Activated CD8-positive, alpha-beta T cell treated with anti-CD3 and anti-CD28 coated beads, Interleukin-2, amount 10 ng/mL, durations not matched to agents 7 days and 5 days (primary cell): ENCODE data around the gene NUP107. TPM values are rescaled to one million over a fixed set of nuclear protein-coding genes. Genes with fewer than 3 reads are reported as not detected.
"Not testable (repeated sequence)": the region's sequence is repeated elsewhere in the genome, so short reads cannot be mapped to it uniquely, and the experiment has no call there.

Experiments
- ATAC-seq: fragments of 150-1000 bp; cut with Tn5 transposase; one replicate; pipeline ENCODE4 v1.10.0; 2021; ENCODE audit warnings: moderate library complexity
- CTCF ChIA-PET: fragments of 350-600 bp; sonication (Branson Sonifier 250); formaldehyde crosslinking; loops from one replicate; lab custom pipeline; 2021; ENCODE audit warnings: antibody characterized with exemption; lab: Charles Lee
- POLR2A ChIA-PET: fragments of 350-600 bp; sonication (Branson Sonifier 250); formaldehyde crosslinking; loops from one replicate; lab custom pipeline; 2021; ENCODE audit warnings: antibody characterized with exemption; lab: Charles Lee
- DNase-seq: peaks from one replicate; pipeline ENCODE4 v3.0.0-alpha.2; 2020
- H3K27ac Mint-ChIP-seq: one replicate; pipeline ENCODE4 v1.8.0; 2021; ENCODE audit warnings: mild to moderate bottlenecking, mixed read lengths
- H3K27me3 Mint-ChIP-seq: one replicate; pipeline ENCODE4 v1.8.0; 2021; ENCODE audit warnings: low read depth, mixed read lengths
- H3K36me3 Mint-ChIP-seq: one replicate; pipeline ENCODE4 v1.8.0; 2021; ENCODE audit warnings: low read depth, mixed read lengths
- H3K4me1 Mint-ChIP-seq: one replicate; pipeline ENCODE4 v1.8.0; 2021; ENCODE audit warnings: low read depth, mixed read lengths
- H3K4me3 Mint-ChIP-seq: one replicate; pipeline ENCODE4 v1.8.0; 2021; ENCODE audit warnings: mild to moderate bottlenecking, mixed read lengths
- H3K9me3 Mint-ChIP-seq: one replicate; pipeline ENCODE4 v1.8.0; 2022; ENCODE audit warnings: mixed read lengths; ENCODE audit not compliant: insufficient read depth
- total RNA-seq, 2 experiments: library from RNA; stranded (reverse); gene quantifications; one replicate each; pipeline ENCODE4 v1.2.3, GENCODE V29; 2021

Gene NUP107
- total RNA-seq, 2 experiments from 2014 or later = 103 to 105 TPM

DNA sequence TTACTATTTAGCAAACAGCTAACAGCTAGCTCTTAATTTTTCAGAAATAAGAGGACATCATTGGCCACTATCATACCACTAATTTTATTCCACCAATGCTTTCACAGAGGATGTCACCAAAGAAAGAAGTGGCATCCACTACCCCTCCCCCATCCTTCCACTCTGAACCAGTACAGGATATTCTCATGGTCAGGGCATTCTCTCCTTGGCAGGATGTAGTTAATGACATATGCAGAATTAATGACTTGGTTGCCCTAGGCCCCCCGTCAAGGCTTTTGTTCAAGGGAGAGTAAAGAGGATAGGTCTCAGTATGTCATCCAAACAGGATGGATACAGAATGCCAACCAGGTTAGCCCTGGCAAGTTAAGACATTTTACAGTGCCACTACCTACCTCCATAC, 18.9 kb upstream of the NUP107 start:
- H3K9me3 Mint-ChIP-seq = no peaks in the 10 kb centered on the region
- ChIA-PET CTCF (interaction anchor here (1.7 kb wide), 1 partner anchor 20 kb away, joined by 5 read pairs; the partner anchor contains the start of gene NUP107), POLR2A (interaction anchor here (0.7 kb wide), 1 partner anchor 20 kb away, joined by 3 read pairs; no protein-coding TSS in a partner anchor)
- H3K27me3 Mint-ChIP-seq = no peaks in the 10 kb centered on the region
- peaks cover 33% of the 10 kb centered on the region for H3K36me3 Mint-ChIP-seq
- peak overlapping the region; percentile 28 for H3K27ac Mint-ChIP-seq
- H3K4me3 Mint-ChIP-seq = no peak overlapping the region
- peak; percentile 35 for DNase-seq
- H3K4me1 Mint-ChIP-seq = peaks cover 47% of the 10 kb centered on the region
- no peak for ATAC-seq

GRCh38 chr12:68671179-68671578, 15.6 kb upstream of the NUP107 start:
- POLR2A ChIA-PET = interaction anchor here (1.1 to 1.3 kb wide), 3 partner anchors 11 to 141 kb away, joined by 3 to 6 read pairs (median 5); no protein-coding TSS in a partner anchor
- Mint-ChIP-seq H3K27ac (no peak overlapping the region), H3K4me1 (peaks cover 66% of the 10 kb centered on the region), H3K9me3 (no peaks in the 10 kb centered on the region), H3K27me3 (no peaks in the 10 kb centered on the region), H3K4me3 (no peak overlapping the region), H3K36me3 (peaks cover 18% of the 10 kb centered on the region)
- CTCF ChIA-PET = interaction anchor here (1.1 to 1.4 kb wide), 2 partner anchors 10 to 337 kb away, joined by 4 to 5 read pairs; no protein-coding TSS in a partner anchor
- ATAC-seq (no peak), DNase-seq (no peak)

DNA sequence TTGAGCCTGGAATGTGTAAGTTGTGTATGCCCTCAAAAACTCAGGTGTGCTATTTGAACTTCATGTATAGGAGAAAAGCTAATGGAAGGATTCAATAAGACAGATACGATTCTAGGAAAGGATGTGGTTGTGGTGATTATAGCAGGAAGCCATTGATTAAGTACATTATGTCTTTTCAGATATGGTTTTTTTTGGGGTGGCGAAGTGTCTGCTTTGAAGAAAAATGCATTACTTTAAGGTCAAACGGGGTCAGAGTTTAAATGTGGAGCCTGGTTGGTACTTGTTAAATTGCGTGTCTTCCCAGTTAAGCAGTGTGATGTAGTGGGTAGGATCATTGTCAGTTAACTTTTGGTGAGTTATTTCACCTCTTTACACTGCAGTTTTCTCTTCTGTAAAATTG, 13.0 kb upstream of the NUP107 start:
- peak; percentile 70 for ATAC-seq
- no peaks in the 10 kb centered on the region for H3K27me3 Mint-ChIP-seq
- peak; percentile 59 for DNase-seq
- H3K27ac Mint-ChIP-seq = peak overlapping the region; percentile 88
- H3K4me1 Mint-ChIP-seq = peaks cover 56% of the 10 kb centered on the region
- ChIA-PET CTCF (no interaction called here), POLR2A (interaction anchor here (1.5 kb wide), 1 partner anchor 58 kb away, joined by 3 read pairs; no protein-coding TSS in a partner anchor)
- peak overlapping the region; percentile 55 for H3K4me3 Mint-ChIP-seq
- H3K9me3 Mint-ChIP-seq = no peaks in the 10 kb centered on the region
- peaks cover 3% of the 10 kb centered on the region for H3K36me3 Mint-ChIP-seq

DNA sequence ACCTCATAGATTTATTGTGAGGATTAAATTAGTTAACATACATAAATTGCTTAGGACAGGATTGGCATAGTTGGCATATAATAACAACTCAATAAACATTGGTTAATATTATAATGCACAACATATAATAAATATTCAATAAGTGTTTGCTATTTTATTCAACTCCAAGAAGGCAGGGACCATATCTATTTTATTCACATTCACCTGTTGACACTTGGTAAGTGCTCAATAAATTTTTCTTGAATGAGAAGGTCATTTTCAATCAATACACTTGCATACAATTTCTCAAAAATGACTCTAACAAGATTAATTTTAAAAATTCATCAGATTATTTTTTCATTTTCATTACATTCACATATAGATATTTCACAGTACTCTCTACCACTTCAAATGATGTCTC, 12.4 kb upstream of the NUP107 start:
- Mint-ChIP-seq H3K36me3 (peaks cover 3% of the 10 kb centered on the region), H3K4me3 (peak overlapping the region; percentile 55), H3K4me1 (peaks cover 61% of the 10 kb centered on the region), H3K27ac (peak overlapping the region; percentile 88), H3K9me3 (no peaks in the 10 kb centered on the region), H3K27me3 (no peaks in the 10 kb centered on the region)
- POLR2A ChIA-PET = interaction anchor here (0.9 to 1.8 kb wide), 3 partner anchors 12 to 300 kb away, joined by 3 read pairs; partner anchors contain the start of gene NUP107
- no peak for DNase-seq
- CTCF ChIA-PET = interaction anchor here (0.7 to 1.2 kb wide), 2 partner anchors 13 to 156 kb away, joined by 3 read pairs; no protein-coding TSS in a partner anchor
- no peak for ATAC-seq

GRCh38 chr12:68675101-68675842, 11.5 kb upstream of the NUP107 start:
- Mint-ChIP-seq H3K27me3 (no peaks in the 10 kb centered on the region), H3K4me3 (peak overlapping the region; percentile 55), H3K4me1 (peaks cover 65% of the 10 kb centered on the region), H3K36me3 (peaks cover 3% of the 10 kb centered on the region), H3K9me3 (no peaks in the 10 kb centered on the region), H3K27ac (peak overlapping the region; percentile 88)
- ChIA-PET CTCF (interaction anchor here (1.2 kb wide), 1 partner anchor 14 kb away, joined by 3 read pairs; no protein-coding TSS in a partner anchor), POLR2A (interaction anchor here (0.9 to 1.8 kb wide), 5 partner anchors 12 to 301 kb away, joined by 3 to 6 read pairs (median 3); partner anchors contain the start of genes NUP107 and RAP1B)
- ATAC-seq (peak; percentile 91), DNase-seq (peak; percentile 93)

GRCh38 chr12:68676854-68677253, 9.9 kb upstream of the NUP107 start:
- CTCF ChIA-PET = interaction anchor here (1.7 kb wide), 1 partner anchor 317 kb away, joined by 4 read pairs; no protein-coding TSS in a partner anchor
- H3K4me3 Mint-ChIP-seq, H3K9me3 Mint-ChIP-seq, DNase-seq, H3K36me3 Mint-ChIP-seq, H3K27ac Mint-ChIP-seq, POLR2A ChIA-PET, ATAC-seq, H3K27me3 Mint-ChIP-seq: not testable (repeated sequence)
- peaks cover 63% of the 10 kb centered on the region for H3K4me1 Mint-ChIP-seq

- CTCF ChIA-PET = interaction anchor here (1.2 kb wide), 1 partner anchor 327 kb away, joined by 3 read pairs; no protein-coding TSS in a partner anchor
- POLR2A ChIA-PET = interaction anchor here (0.5 to 1.0 kb wide), 3 partner anchors 11 to 76 kb away, joined by 3 to 4 read pairs (median 3); partner anchors contain the start of gene RAP1B
These were observed 550 bp upstream of the NUP107 start for GRCh38 chr12:68686262-68686594.

GRCh38 chr12:68695454-68695853, 8.7 kb downstream of the NUP107 start:
- no peak for ATAC-seq
- Mint-ChIP-seq H3K36me3 (peaks cover 66% of the 10 kb centered on the region), H3K27me3 (no peaks in the 10 kb centered on the region), H3K27ac (no peak overlapping the region), H3K9me3 (no peaks in the 10 kb centered on the region), H3K4me1 (peaks cover 14% of the 10 kb centered on the region), H3K4me3 (no peak overlapping the region)
- no peak for DNase-seq
- POLR2A ChIA-PET = no interaction called here
- CTCF ChIA-PET = no interaction called here

More at GRCh38 chr12:68686262-68686594, 550 bp upstream of the NUP107 start:
- ATAC-seq (no peak), DNase-seq (no peak)
- H3K36me3 Mint-ChIP-seq = peaks cover 22% of the 10 kb centered on the region
- peak overlapping the region; percentile 95 for H3K4me3 Mint-ChIP-seq
- no peaks in the 10 kb centered on the region for H3K27me3 Mint-ChIP-seq
- H3K9me3 Mint-ChIP-seq = no peaks in the 10 kb centered on the region
- peak overlapping the region; percentile 95 for H3K27ac Mint-ChIP-seq
- peaks cover 41% of the 10 kb centered on the region for H3K4me1 Mint-ChIP-seq

- Mint-ChIP-seq H3K36me3 (peaks cover 47% of the 10 kb centered on the region), H3K9me3 (no peaks in the 10 kb centered on the region), H3K4me3 (no peak overlapping the region), H3K27ac (no peak overlapping the region), H3K27me3 (no peaks in the 10 kb centered on the region), H3K4me1 (peaks cover 2% of the 10 kb centered on the region)
- ATAC-seq (no peak), DNase-seq (no peak)
- CTCF ChIA-PET = interaction anchor here (0.7 to 1.0 kb wide), 2 partner anchors 11 to 476 kb away, joined by 3 read pairs; no protein-coding TSS in a partner anchor
- POLR2A ChIA-PET = no interaction called here
These were observed 12.7 kb downstream of the NUP107 start for GRCh38 chr12:68699486-68699885.

GRCh38 chr12:68727776-68728175, 41.0 kb downstream of the NUP107 start:
- Mint-ChIP-seq H3K36me3 (peaks cover 30% of the 10 kb centered on the region), H3K9me3 (no peaks in the 10 kb centered on the region), H3K27ac (no peak overlapping the region), H3K27me3 (no peaks in the 10 kb centered on the region), H3K4me1 (peaks cover 2% of the 10 kb centered on the region), H3K4me3 (no peak overlapping the region)
- ChIA-PET POLR2A (no interaction called here), CTCF (no interaction called here)
- no peak for DNase-seq
- ATAC-seq = no peak

- POLR2A ChIA-PET = interaction anchor here (1.0 kb wide), 1 partner anchor 400 kb away, joined by 4 read pairs; no protein-coding TSS in a partner anchor
- no peak overlapping the region for H3K4me3 Mint-ChIP-seq
These were observed 46.9 kb downstream of the NUP107 start for GRCh38 chr12:68733661-68734071.

More at GRCh38 chr12:68733661-68734071, 46.9 kb downstream of the NUP107 start:
- H3K9me3 Mint-ChIP-seq = no peaks in the 10 kb centered on the region
- H3K4me1 Mint-ChIP-seq = peaks cover 2% of the 10 kb centered on the region
- H3K27me3 Mint-ChIP-seq = no peaks in the 10 kb centered on the region
- CTCF ChIA-PET = no interaction called here
- H3K36me3 Mint-ChIP-seq = peaks cover 43% of the 10 kb centered on the region
- DNase-seq = no peak
- H3K27ac Mint-ChIP-seq = no peak overlapping the region
- ATAC-seq = no peak
